Astrocyte of the hippocampus (primary cell): ENCODE results near the gene C19orf53.
"Not testable (repeated sequence)": the region's sequence is repeated elsewhere in the genome, so short reads cannot be mapped to it uniquely, and the experiment has no call there.

Experiments
- DNase-seq: peaks from one replicate; pipeline ENCODE4 v3.0.0; 2011; ENCODE audit warnings: low read depth, low spot score

The C19orf53 gene

GRCh38 chr19:13764101-13764807 is 10.0 kb upstream of the C19orf53 start, which contains the start of gene MRI1:
Gene MRI1 (plus strand): TSS chr19:13764522. CDS start chr19:13764589, 67 bp downstream.
- DNase-seq: peak; percentile 89

GRCh38 chr19:13764821-13765394 is 9.3 kb upstream of the C19orf53 start:
- DNase-seq: peak; percentile 48

GRCh38 chr19:13765395-13766094 is 8.7 kb upstream of the C19orf53 start:
- DNase-seq: peak; percentile 15

- DNase-seq: no peak
Observed at GRCh38 chr19:13766095-13766481, 8.2 kb upstream of the C19orf53 start.

- no peak for DNase-seq
Observed at GRCh38 chr19:13768510-13768909, 5.7 kb upstream of the C19orf53 start.

- DNase-seq: no peak
Observed at GRCh38 chr19:13770013-13770635, 4.1 kb upstream of the C19orf53 start.

GRCh38 chr19:13778398-13778797 is 4.1 kb downstream of the C19orf53 start:
- no peak for DNase-seq

GRCh38 chr19:13778847-13779246 is 4.6 kb downstream of the C19orf53 start:
- DNase-seq: no peak

- not testable (repeated sequence) for DNase-seq
Observed at GRCh38 chr19:13779794-13780193, 5.5 kb downstream of the C19orf53 start.

GRCh38 chr19:13781547-13781946 is 7.3 kb downstream of the C19orf53 start:
- DNase-seq: peak; percentile 94

GRCh38 chr19:13782537-13782936 is 8.3 kb downstream of the C19orf53 start:
- DNase-seq: no peak

- DNase-seq: no peak
Observed at GRCh38 chr19:13783565-13784500, 9.6 kb downstream of the C19orf53 start.

GRCh38 chr19:13784731-13785452 is 10.6 kb downstream of the C19orf53 start:
- peak; percentile 90 for DNase-seq

- DNase-seq: peak; percentile 77
Observed at GRCh38 chr19:13788991-13789390, 14.7 kb downstream of the C19orf53 start.

GRCh38 chr19:13790354-13790753 is 16.1 kb downstream of the C19orf53 start:
- DNase-seq: no peak

- not testable (repeated sequence) for DNase-seq
Observed at GRCh38 chr19:13793317-13793716, 19.1 kb downstream of the C19orf53 start.

- peak; percentile 97 for DNase-seq
Observed at GRCh38 chr19:13794398-13794756, 20.1 kb downstream of the C19orf53 start.

GRCh38 chr19:13794757-13795589 is 20.7 kb downstream of the C19orf53 start, which contains the start of gene ZSWIM4:
Gene ZSWIM4 (plus strand): TSS chr19:13795443. CDS start chr19:13795649, 206 bp downstream.
- peak; percentile 100 for DNase-seq

GRCh38 chr19:13795595-13796300 is 21.5 kb downstream of the C19orf53 start:
- peak; percentile 54 for DNase-seq
